HG03060 (cell line): ENCODE results near the gene STK11IP.

Experiments
- ATAC-seq: cut with Tn5 transposase; IDR thresholded peaks from one replicate; pipeline ENCODE4 v1.9.1; 2021; ENCODE audit warnings: low read depth, moderate number of reproducible peaks; ENCODE audit not compliant: unreplicated experiment

Gene STK11IP

GRCh38 chr2:219576505-219577388, 20.9 kb upstream of the STK11IP start:
- ATAC-seq: no peak

DNA sequence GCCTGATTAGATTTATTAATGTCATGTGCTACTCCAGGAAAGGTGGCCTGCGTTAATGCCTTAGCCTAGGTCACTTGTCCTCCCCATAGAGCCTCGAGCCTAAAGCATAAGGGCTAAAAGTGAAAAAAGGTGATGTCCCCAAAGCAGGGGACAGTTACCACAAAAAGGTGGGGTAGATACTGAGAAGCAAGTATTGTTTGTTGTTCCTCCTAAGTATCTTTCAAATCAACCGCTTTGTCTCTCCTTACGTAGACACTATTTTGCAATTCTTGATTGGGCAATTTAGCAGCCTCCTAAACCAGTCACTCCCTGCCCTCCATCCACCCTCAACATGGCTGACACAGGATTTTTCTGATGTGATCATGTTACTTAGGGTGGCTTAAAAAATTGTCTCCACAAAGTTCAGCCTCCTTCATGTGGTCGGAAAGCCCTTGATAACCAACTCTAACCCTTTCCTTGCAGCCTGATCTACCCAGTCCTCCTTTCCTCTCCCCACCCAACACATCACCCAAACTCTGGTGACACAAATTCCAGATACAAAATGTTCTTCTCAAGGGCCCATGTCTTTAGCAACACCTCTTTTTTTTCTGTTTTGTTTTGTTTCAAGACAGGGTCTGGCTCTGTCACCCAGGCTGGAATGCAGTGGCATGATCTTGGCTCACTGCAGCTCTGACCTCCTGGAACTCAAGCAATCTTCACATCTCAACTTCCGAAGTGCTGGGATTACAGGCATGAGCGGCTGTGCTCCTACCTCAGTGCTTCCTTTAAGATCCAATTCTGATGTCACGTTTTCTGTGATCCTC, 18.6 kb upstream of the STK11IP start:
- no peak for ATAC-seq

DNA sequence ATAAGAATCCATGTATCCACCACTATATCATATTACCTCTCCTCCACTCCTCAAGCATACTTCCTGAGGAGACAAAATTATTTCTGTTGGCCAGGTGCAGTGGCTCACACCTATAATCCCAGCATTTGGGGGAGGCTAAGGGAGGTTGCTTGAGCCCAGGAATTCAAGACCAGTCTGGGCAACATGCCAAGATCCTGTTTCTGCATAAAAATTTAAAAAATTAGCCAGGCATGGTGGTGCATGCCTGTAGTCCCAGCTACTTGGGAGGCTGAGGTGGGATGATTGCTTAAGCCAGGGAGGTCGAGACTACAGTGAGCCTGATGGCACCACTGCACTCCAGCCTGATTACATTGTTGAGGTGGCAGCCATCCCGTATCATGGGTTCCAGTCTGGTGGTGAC, 16.3 kb upstream of the STK11IP start:
- ATAC-seq: no peak

- ATAC-seq: no peak
These were observed 6.6 kb upstream of the STK11IP start for GRCh38 chr2:219591091-219591490.

DNA sequence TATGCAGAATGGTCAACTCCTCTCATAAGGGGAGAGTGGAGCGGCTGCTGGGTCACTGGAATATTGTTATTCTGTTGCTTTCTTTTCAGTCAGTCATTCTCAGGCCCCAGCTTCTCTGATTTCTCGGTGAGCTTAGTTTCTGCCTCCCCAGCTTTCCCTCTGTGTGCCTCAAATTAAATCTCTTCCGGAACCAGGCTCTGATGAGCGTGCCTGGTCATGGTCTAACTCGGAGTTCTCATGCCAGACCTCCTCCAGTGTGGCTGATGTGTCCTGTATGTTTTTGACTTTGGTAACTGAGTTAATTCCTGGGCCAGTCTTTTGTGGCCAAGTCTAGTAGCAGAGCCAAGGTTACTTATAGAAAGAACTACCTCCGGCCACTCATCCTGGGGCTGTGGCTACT, 4.9 kb upstream of the STK11IP start:
- no peak for ATAC-seq

DNA sequence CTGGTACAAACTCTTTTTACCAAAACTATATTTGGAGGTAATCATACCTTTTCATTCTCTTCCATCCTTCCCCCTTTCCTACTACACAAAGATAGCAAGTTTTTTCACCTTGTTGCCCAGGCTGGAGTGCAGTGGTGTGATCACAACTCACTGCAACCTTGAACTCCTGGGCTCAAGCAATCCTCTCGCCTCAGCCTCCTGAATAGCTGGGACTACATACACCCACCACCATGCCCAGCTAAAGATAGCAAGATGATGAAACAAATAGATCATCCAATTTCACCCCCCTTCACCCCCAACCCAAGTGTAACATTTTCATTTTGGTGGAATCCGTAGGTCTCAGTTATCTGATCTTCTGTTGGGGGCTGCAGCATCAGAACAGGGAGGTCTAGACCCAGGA, 4.5 kb upstream of the STK11IP start:
- no peak for ATAC-seq

DNA sequence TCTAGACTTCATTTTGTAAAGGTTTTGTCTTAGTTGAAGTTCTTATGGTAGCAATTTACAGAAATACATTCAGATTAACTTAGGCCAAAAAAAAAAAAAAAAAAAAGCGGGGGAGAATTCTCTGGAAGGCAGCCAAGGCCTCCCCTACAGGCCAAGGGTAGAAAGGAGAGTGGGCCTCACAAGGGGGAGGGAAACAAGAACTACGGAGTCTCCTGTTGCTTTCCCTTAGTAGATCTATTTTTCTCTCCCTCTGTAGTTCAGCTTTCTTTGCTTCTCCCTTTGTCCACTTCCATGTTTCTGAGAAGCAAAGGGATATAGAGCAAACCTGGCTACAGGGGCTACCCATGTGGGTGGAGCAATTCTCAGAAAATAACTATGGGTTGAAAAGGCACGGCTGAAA, 2.4 kb upstream of the STK11IP start:
- no peak for ATAC-seq

DNA sequence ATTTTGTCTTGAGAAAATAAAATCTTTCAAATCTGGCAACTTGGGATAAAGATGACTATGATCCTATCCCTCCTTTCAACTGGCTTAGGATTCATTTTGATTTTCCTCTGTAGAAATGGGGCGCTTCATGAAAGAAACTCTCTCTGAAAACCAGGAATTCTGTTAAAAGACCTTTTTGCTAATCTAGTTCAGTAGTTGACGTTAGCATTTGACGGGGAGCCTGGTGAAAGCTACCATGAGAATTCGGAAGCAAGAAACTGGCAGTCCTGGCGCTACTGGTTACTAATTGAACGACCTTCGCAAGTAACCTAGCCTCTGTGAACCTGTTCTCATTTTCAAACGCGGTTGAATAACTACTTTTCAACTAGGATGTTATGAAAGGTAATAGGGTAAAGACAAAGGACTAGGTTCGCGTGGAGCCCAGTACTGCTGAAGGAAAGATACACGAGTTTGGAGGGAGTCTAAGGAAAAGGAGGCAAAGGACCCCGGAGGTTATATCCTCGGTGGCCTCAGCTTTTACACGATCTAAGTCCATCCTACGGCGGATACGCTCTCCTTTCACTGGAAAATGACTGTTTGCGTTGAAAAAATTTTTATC, 604 bp upstream of the STK11IP start:
- no peak for ATAC-seq

DNA sequence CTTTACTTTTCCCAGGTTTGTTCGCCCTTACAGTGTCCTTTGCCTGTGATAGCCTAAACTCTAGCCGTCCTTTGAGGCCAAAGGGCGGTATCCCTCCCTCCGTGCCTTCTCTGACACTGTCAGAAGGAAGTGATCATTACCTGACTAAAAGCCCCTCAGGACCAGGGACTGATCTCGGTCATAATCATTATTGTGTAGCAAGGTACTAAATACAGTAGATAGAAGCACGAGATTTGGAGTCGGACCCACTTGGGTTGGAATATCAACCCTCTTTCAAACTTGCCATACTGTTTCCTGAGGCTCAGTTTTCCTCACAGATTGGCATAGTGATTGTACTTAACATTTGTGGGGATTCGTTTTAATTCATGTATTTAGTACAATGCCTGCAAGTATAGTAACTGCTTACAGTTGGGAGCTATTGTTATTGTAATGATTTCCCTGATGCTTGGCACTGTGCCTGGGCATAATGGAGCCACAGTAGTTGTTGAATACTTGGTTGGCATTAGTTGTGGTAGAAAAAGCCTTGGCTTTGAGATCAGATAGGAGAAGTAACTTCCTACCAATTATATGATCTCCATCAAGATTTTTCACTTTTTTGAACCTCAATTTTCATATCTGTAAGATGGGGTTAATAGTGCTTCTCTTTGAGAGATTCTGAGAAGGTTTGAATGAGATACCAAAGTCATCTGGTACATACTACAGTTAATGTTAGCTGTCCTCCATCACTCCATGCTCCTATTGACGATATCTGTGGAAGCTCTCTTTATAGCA, 836 bp downstream of the STK11IP start:
- no peak for ATAC-seq

DNA sequence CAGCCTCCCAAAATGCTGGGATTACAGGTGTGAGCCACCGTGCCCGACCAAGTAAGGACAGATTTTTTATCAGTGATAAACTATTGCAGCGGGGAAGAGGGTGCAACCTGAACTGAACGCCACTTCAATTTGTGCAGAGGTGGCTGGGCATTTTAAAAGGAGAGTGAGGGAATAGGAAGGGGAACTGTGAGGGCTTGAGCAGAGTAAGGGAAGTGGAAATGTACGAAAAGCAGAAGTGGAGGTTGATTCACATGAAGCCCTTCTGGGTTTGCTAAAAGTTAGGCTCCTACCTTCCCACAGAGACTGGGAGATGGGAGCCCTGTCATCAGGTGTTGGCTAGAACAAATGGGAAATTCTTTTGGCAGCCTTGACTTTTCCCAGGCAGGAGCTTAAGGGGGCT, 6.1 kb downstream of the STK11IP start:
- ATAC-seq: no peak

- ATAC-seq: no peak
These were observed 7.9 kb downstream of the STK11IP start for GRCh38 chr2:219605607-219605954.

GRCh38 chr2:219607931-219608330, 10.3 kb downstream of the STK11IP start:
- no peak for ATAC-seq

DNA sequence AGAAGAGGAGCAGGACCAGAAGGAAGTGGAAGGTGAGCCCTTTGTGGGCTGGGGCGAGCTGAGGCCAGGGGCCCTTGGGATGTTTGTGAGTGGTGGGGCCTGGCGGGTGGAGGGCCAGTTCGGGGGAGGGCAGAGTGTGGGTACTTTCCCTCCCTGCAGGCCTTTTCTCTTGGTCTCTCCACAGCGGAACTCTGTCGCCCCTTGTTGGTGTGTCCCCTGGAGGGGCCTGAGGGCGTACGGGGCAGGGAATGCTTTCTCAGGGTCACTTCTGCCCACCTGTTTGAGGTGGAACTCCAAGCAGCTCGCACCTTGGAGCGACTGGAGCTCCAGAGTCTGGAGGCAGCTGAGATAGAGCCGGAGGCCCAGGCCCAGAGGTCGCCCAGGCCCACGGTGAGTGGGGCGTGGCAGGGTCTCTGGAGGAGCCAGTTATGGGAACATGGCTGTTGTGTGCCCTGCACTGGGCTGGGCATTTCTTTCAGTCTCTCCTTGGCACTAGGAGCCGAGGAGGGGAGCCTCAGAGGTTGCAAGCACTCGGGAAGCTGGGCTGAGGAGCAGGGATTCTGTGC, 10.8 kb downstream of the STK11IP start:
- ATAC-seq: no peak

GRCh38 chr2:219609149-219609750, 11.6 kb downstream of the STK11IP start:
- ATAC-seq: no peak

DNA sequence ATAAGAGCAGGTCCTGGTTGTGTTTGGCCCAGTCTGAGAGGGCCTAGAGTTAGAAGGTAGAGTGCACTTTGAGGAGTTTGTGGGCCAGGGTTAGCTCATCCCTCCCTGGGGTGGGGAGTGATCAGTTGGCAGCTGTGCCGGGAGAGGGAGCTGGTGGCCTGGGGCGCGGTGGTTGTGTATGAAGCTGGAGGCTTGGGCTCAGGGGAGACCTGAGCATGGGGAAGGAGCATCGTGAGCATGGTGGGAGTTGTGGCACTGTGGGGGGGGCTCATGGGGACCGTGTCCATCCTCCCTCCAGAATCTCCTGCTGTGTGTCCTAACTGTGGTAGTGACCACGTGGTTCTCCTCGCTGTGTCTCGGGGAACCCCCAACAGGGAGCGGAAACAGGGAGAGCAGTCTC, 13.6 kb downstream of the STK11IP start:
- ATAC-seq: no peak

DNA sequence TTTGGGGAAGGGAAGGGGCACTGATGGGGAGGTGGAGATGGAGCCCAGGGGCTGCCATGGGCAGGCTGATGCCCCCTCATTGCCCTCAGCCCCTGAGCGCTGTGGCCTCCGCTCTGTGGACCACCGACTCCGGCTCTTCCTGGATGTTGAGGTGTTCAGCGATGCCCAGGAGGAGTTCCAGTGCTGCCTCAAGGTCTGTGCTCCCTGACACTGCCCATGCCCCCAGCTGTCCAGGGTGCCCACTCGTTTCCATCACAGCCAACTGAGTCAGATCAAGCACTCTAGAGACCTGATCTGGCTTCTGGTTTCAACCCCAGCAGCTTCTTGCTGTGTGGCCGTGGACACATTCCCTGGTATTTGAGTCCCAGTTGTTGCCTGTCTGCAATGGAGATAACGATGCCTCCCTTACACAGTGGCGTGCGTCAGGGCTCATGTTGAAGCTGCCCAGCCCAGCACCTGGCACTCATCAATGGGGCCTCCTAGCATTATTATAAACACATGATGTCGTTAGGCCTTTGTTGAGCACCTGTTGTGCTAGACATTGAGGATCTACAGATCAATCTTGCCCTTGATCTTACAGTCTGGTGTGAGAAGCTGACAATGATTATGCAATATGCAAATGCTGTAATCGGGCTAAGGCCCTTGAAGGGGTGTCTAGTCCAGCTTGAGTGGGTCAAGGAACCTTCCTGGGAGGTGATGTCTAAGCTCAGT, 14.4 kb downstream of the STK11IP start:
- ATAC-seq: no peak

- no peak for ATAC-seq
These were observed 15.1 kb downstream of the STK11IP start for GRCh38 chr2:219612577-219613286.

DNA sequence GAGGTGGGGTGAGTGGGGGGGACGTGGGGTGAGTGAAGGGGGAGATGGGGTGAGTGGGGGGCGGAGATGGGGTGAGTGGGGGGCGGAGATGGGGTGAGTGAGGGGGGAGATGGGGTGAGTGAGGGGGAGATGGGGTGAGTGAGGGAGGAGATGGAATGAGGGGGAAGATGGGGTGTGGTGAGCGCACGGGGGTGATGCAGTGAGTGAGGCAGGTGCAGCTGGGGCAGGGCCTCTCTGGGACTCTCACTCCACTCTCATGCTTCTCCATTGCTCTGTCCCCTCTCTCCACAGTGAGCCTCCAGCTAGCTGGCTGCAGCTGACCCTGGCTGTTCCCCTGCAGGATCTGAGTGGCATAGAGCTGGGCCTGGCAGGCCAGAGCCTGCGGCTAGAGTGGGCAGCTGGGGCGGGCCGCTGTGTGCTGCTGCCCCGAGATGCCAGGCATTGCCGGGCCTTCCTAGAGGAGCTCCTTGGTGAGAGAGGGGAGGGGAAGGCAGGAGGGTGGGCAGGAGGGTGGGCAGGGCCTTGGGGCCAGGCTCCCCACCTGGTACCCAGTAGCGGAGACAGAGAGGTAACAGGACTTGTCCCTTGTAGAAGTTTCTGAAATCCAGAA, 15.9 kb downstream of the STK11IP start:
- no peak for ATAC-seq
